ENCODE measurements around the gene FHAD1.
"Not testable (repeated sequence)": the region's sequence is repeated elsewhere in the genome, so short reads cannot be mapped to it uniquely, and the experiment has no call there.

FHAD1 gene

GRCh38 chr1:15388201-15388880, 141.3 kb downstream of the FHAD1 start:
- in situ Hi-C loops (cut with MboI; ENCODE audit: low sequenced_read_pairs): no loop called here

- in situ Hi-C loops (cut with MboI; ENCODE audit: low sequenced_read_pairs): not testable (repeated sequence)
These were observed 142.8 kb downstream of the FHAD1 start for GRCh38 chr1:15389828-15390227.

- in situ Hi-C loops (cut with MboI; ENCODE audit: low sequenced_read_pairs): no loop called here
These were observed 143.6 kb downstream of the FHAD1 start for GRCh38 chr1:15390667-15391066.

- in situ Hi-C loops (cut with MboI; ENCODE audit: low sequenced_read_pairs): no loop called here
These were observed 144.3 kb downstream of the FHAD1 start for GRCh38 chr1:15391366-15391765.

- in situ Hi-C loops (cut with MboI; ENCODE audit: low sequenced_read_pairs): no loop called here
These were observed 146.6 kb downstream of the FHAD1 start for GRCh38 chr1:15393475-15394257.

GRCh38 chr1:15394258-15394690, 147.3 kb downstream of the FHAD1 start:
- in situ Hi-C loops (cut with MboI; ENCODE audit: low sequenced_read_pairs): no loop called here

- in situ Hi-C loops (cut with MboI; ENCODE audit: low sequenced_read_pairs): no loop called here
These were observed 150.2 kb downstream of the FHAD1 start for GRCh38 chr1:15397236-15397635.

GRCh38 chr1:15399710-15400109, 152.7 kb downstream of the FHAD1 start:
- in situ Hi-C loops (cut with MboI; ENCODE audit: low sequenced_read_pairs): no loop called here

- in situ Hi-C loops (cut with MboI; ENCODE audit: low sequenced_read_pairs): no loop called here
These were observed 153.6 kb downstream of the FHAD1 start for GRCh38 chr1:15400627-15401026.

GRCh38 chr1:15401391-15402055, 154.5 kb downstream of the FHAD1 start:
- in situ Hi-C loops (cut with MboI; ENCODE audit: low sequenced_read_pairs): no loop called here

GRCh38 chr1:15402809-15403450, 155.9 kb downstream of the FHAD1 start:
- in situ Hi-C loops (cut with MboI; ENCODE audit: low sequenced_read_pairs): no loop called here

- in situ Hi-C loops (cut with MboI; ENCODE audit: low sequenced_read_pairs): no loop called here
These were observed 157.0 kb downstream of the FHAD1 start for GRCh38 chr1:15403962-15404580.

- in situ Hi-C loops (cut with MboI; ENCODE audit: low sequenced_read_pairs): no loop called here
These were observed 158.3 kb downstream of the FHAD1 start for GRCh38 chr1:15405106-15405850.

- in situ Hi-C loops (cut with MboI; ENCODE audit: low sequenced_read_pairs): no loop called here
These were observed 159.9 kb downstream of the FHAD1 start for GRCh38 chr1:15406614-15407559.

GRCh38 chr1:15407580-15407979, 160.6 kb downstream of the FHAD1 start:
- in situ Hi-C loops (cut with MboI; ENCODE audit: low sequenced_read_pairs): no loop called here

- in situ Hi-C loops (cut with MboI; ENCODE audit: low sequenced_read_pairs): no loop called here
These were observed 161.9 kb downstream of the FHAD1 start for GRCh38 chr1:15408890-15409387.

- in situ Hi-C loops (cut with MboI; ENCODE audit: low sequenced_read_pairs): no loop called here
These were observed 162.6 kb downstream of the FHAD1 start, which contains the start of gene EFHD2 for GRCh38 chr1:15409388-15410222. Gene EFHD2 (plus strand): TSS chr1:15409888. CDS start chr1:15409972, 84 bp downstream.
